ENCODE measurements around the gene PRRX2. TPM values are rescaled to one million over a fixed set of nuclear protein-coding genes. Genes with fewer than 3 reads are reported as not detected.
A peak's percentile ranks its signal among the peaks of the same experiment; 100 is the strongest.

Gene PRRX2
- total RNA-seq, 1 donor from 2014 or later = 112 TPM

GRCh38 chr9:129667378-129667777 lies 1.9 kb downstream of the PRRX2 start:
- peak overlapping the region; percentile 68 to 74 for H3K27ac ChIP-seq
- peak overlapping the region; percentile 59 to 76 for H3K4me3 ChIP-seq
- H3K9me3 ChIP-seq = no peaks in the 10 kb centered on the region
- DNase-seq (ENCODE audit: low spot score in 2 of 2) = no peak
- intact Hi-C loops (cut with DNase I) = loop anchor here (2.0 kb wide), 4 partner anchors 19 to 57 kb away; no protein-coding TSS in a partner anchor
- TF ChIP-seq, protein P1, sequence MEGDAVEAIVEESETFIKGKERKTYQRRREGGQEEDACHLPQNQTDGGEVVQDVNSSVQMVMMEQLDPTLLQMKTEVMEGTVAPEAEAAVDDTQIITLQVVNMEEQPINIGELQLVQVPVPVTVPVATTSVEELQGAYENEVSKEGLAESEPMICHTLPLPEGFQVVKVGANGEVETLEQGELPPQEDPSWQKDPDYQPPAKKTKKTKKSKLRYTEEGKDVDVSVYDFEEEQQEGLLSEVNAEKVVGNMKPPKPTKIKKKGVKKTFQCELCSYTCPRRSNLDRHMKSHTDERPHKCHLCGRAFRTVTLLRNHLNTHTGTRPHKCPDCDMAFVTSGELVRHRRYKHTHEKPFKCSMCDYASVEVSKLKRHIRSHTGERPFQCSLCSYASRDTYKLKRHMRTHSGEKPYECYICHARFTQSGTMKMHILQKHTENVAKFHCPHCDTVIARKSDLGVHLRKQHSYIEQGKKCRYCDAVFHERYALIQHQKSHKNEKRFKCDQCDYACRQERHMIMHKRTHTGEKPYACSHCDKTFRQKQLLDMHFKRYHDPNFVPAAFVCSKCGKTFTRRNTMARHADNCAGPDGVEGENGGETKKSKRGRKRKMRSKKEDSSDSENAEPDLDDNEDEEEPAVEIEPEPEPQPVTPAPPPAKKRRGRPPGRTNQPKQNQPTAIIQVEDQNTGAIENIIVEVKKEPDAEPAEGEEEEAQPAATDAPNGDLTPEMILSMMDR (IDR thresholded peaks at IDR 0.05) = no peak
- no peaks in the 10 kb centered on the region for H3K36me3 ChIP-seq
- no peaks in the 10 kb centered on the region for H3K27me3 ChIP-seq
- H3K4me1 ChIP-seq = peaks cover 0 to 32% of the 10 kb centered on the region in 2 donors

DNA sequence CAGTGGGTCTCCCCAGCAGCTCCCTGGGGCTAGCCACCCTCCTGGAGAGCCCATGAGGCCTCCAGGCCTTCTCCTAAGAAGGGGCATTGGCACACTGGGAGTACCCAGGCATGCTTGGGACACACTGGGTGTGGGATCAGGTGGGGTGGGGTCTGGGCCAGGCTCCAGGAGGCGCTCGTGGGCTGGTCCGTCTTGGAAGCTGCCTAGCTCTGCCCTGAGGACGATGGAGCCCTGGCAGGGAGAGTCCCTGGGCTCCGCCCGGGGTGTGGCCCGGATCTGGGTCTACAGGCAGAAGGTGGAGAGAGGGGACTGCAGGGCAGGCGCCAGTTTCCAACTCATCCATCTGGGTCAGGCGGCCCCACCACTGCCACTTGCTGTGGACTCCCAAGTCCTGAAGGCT lies 2.4 kb downstream of the PRRX2 start:
- Histone ChIP-seq H3K27me3 (no peaks in the 10 kb centered on the region), H3K27ac (peak overlapping the region; percentile 68 to 74), H3K9me3 (no peaks in the 10 kb centered on the region), H3K36me3 (no peaks in the 10 kb centered on the region), H3K4me1 (peaks cover 0 to 36% of the 10 kb centered on the region in 2 donors), H3K4me3 (peak overlapping the region; percentile 59 to 76)
- TF ChIP-seq, protein P1 (IDR thresholded peaks at IDR 0.05) = no peak
- intact Hi-C loops (cut with DNase I) = loop anchor here (2.0 kb wide), 4 partner anchors 19 to 57 kb away; no protein-coding TSS in a partner anchor
- no peak for DNase-seq (ENCODE audit: low spot score in 2 of 2)

DNA sequence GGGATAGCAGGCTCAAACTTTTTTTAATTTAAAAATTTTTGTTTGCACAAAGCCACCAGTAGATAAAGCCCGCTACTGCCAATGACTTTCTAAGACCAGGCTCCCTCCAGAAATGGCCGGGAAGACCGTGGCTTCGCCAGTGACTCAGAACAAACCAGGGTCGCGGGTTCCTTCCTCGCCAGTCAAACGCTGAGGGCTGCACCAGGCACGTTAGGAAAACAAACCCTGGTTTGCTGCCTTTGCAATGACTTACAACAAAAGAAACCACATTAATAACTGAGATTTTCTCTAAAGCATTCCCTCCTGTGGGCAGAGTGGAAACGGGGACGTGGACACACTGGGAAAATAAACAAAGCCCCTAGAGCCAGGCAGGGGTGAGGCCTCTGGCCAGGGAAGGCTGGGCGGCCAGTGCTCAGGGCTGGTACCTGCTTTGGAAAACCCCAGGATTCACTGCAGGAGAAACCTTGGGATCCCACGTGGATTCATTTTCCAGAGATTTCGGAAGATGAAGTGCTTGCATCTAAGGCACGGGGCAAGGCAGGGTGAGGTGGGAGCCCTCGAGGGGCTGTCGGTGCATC lies 3.8 kb downstream of the PRRX2 start:
- Histone ChIP-seq H3K4me3 (peak overlapping the region in 1 of 2 donors; percentile 34), H3K27me3 (no peaks in the 10 kb centered on the region), H3K4me1 (peaks cover 0 to 36% of the 10 kb centered on the region in 2 donors), H3K36me3 (no peaks in the 10 kb centered on the region), H3K27ac (peak overlapping the region; percentile 66 to 74), H3K9me3 (no peaks in the 10 kb centered on the region)
- intact Hi-C loops (cut with DNase I) = no loop called here
- TF ChIP-seq, protein P1 (IDR thresholded peaks at IDR 0.05) = no peak
- peak in 1 of 2 donors; percentile 77 for DNase-seq (ENCODE audit: low spot score in 2 of 2)

- Histone ChIP-seq H3K9me3 (no peaks in the 10 kb centered on the region), H3K36me3 (no peaks in the 10 kb centered on the region), H3K4me1 (peaks cover 0 to 36% of the 10 kb centered on the region in 2 donors), H3K4me3 (peak overlapping the region in 1 of 2 donors; percentile 34), H3K27ac (peak overlapping the region in 1 of 2 donors; percentile 70), H3K27me3 (no peaks in the 10 kb centered on the region)
- TF ChIP-seq, protein P1 (IDR thresholded peaks at IDR 0.05) = no peak
- DNase-seq (ENCODE audit: low spot score in 2 of 2) = no peak
- intact Hi-C loops (cut with DNase I) = no loop called here
These were observed 4.5 kb downstream of the PRRX2 start for GRCh38 chr9:129669946-129670345.

- no peaks in the 10 kb centered on the region for H3K27me3 ChIP-seq
- no peak overlapping the region for H3K4me3 ChIP-seq
- TF ChIP-seq, protein P1 (IDR thresholded peaks at IDR 0.05) = no peak
- intact Hi-C loops (cut with DNase I) = no loop called here
- H3K27ac ChIP-seq = peak overlapping the region; percentile 20 to 60
- no peaks in the 10 kb centered on the region for H3K36me3 ChIP-seq
- peak in 1 of 2 donors; percentile 59 for DNase-seq (ENCODE audit: low spot score in 2 of 2)
- H3K9me3 ChIP-seq = no peaks in the 10 kb centered on the region
- peaks cover 0 to 38% of the 10 kb centered on the region in 2 donors for H3K4me1 ChIP-seq
These were observed 5.6 kb downstream of the PRRX2 start for GRCh38 chr9:129671065-129671464.
